BE2C (cell line): ENCODE measurements around the gene CDH13.

Experiments used
- DNase-seq: peaks from one replicate; pipeline ENCODE4 v3.0.0-alpha.2; 2020
- H3K27me3 ChIP-seq: fragments of 250-450 bp; sonication (Bioruptor Pico); 2 replicates; pipeline ENCODE4 v1.5.1; 2020; ENCODE audit warnings: mild to moderate bottlenecking
- H3K36me3 ChIP-seq: fragments of 250-450 bp; sonication (Bioruptor Pico); 2 replicates; pipeline ENCODE4 v1.5.1; 2020; ENCODE audit warnings: mild to moderate bottlenecking
- H3K4me1 ChIP-seq: fragments of 250-450 bp; sonication (Bioruptor Pico); 2 replicates; pipeline ENCODE4 v1.5.1; 2020
- H3K4me3 ChIP-seq: 2 replicates; pipeline ENCODE4 v1.5.1; 2011; ENCODE audit warnings: low read depth, low read length
- H3K9me3 ChIP-seq: fragments of 250-450 bp; sonication (Bioruptor Pico); 2 replicates; pipeline ENCODE4 v1.5.1; 2020
- CTCF ChIP-seq: IDR thresholded peaks from 2 replicates; pipeline ENCODE4 v1.5.1; 2012; ENCODE audit warnings: mild to moderate bottlenecking, low read depth, low read length

Gene CDH13

GRCh38 chr16:83348991-83349390 is 722.2 kb downstream of the CDH13 start:
- Histone ChIP-seq H3K9me3 (peaks cover 2% of the 10 kb centered on the region; the same call in 1 of the 2 replicates), H3K4me3 (no peak overlapping the region), H3K36me3 (no peaks in the 10 kb centered on the region), H3K27me3 (no peaks in the 10 kb centered on the region), H3K4me1 (no peaks in the 10 kb centered on the region)
- no peak for DNase-seq
- TF ChIP-seq CTCF = no peak

GRCh38 chr16:83350481-83350880 is 723.7 kb downstream of the CDH13 start:
- Histone ChIP-seq H3K27me3 (no peaks in the 10 kb centered on the region), H3K36me3 (no peaks in the 10 kb centered on the region), H3K4me1 (no peaks in the 10 kb centered on the region), H3K4me3 (no peak overlapping the region), H3K9me3 (no peaks in the 10 kb centered on the region; the same call in 1 of the 2 replicates)
- no peak for DNase-seq
- TF ChIP-seq CTCF = no peak

- TF ChIP-seq CTCF = no peak
- DNase-seq = no peak
- H3K36me3 ChIP-seq = no peaks in the 10 kb centered on the region
- no peaks in the 10 kb centered on the region; the same call in 1 of the 2 replicates for H3K9me3 ChIP-seq
- H3K4me1 ChIP-seq = no peaks in the 10 kb centered on the region
- no peak overlapping the region for H3K4me3 ChIP-seq
- no peaks in the 10 kb centered on the region for H3K27me3 ChIP-seq
These were observed 725.1 kb downstream of the CDH13 start for GRCh38 chr16:83351846-83352245.

- H3K9me3 ChIP-seq = no peaks in the 10 kb centered on the region; the same call in 1 of the 2 replicates
- H3K27me3 ChIP-seq = no peaks in the 10 kb centered on the region
- no peaks in the 10 kb centered on the region for H3K36me3 ChIP-seq
- no peak overlapping the region for H3K4me3 ChIP-seq
- no peak for TF ChIP-seq CTCF
- no peak for DNase-seq
- H3K4me1 ChIP-seq = no peaks in the 10 kb centered on the region
These were observed 726.5 kb downstream of the CDH13 start for GRCh38 chr16:83353241-83353640.

- DNase-seq = no peak
- H3K4me1 ChIP-seq = no peaks in the 10 kb centered on the region
- TF ChIP-seq CTCF = no peak
These were observed 727.2 kb downstream of the CDH13 start for GRCh38 chr16:83354015-83354414.

GRCh38 chr16:83355570-83356218 is 728.9 kb downstream of the CDH13 start:
- H3K4me1 ChIP-seq = no peaks in the 10 kb centered on the region
- no peaks in the 10 kb centered on the region for H3K27me3 ChIP-seq
- no peak for DNase-seq
- H3K4me3 ChIP-seq = no peak overlapping the region
- TF ChIP-seq CTCF = no peak
- no peaks in the 10 kb centered on the region for H3K36me3 ChIP-seq
- H3K9me3 ChIP-seq = no peaks in the 10 kb centered on the region

More at GRCh38 chr16:83354015-83354414, 727.2 kb downstream of the CDH13 start:
- H3K27me3 ChIP-seq = no peaks in the 10 kb centered on the region
- H3K36me3 ChIP-seq = no peaks in the 10 kb centered on the region
- no peak overlapping the region for H3K4me3 ChIP-seq
- H3K9me3 ChIP-seq = no peaks in the 10 kb centered on the region; the same call in 1 of the 2 replicates
